HG03060 (cell line): ENCODE measurements around the gene IQCH.

Source experiments
- ATAC-seq: cut with Tn5 transposase; IDR thresholded peaks from one replicate; pipeline ENCODE4 v1.9.1; 2021; ENCODE audit warnings: low read depth, moderate number of reproducible peaks; ENCODE audit not compliant: unreplicated experiment

Gene IQCH

GRCh38 chr15:67385971-67386370, 131.4 kb downstream of the IQCH start:
- no peak for ATAC-seq

GRCh38 chr15:67386947-67387346, 132.4 kb downstream of the IQCH start:
- ATAC-seq = no peak

- ATAC-seq = no peak
Measured at GRCh38 chr15:67389975-67390374, 135.4 kb downstream of the IQCH start.

- ATAC-seq = no peak
Measured at GRCh38 chr15:67394873-67395639, 140.5 kb downstream of the IQCH start.

- ATAC-seq = no peak
Measured at GRCh38 chr15:67396114-67396513, 141.5 kb downstream of the IQCH start.

- ATAC-seq = no peak
Measured at GRCh38 chr15:67397139-67397538, 142.6 kb downstream of the IQCH start.

- ATAC-seq = no peak
Measured at GRCh38 chr15:67399925-67400324, 145.3 kb downstream of the IQCH start.

GRCh38 chr15:67400890-67401289, 146.3 kb downstream of the IQCH start:
- ATAC-seq = no peak

GRCh38 chr15:67401336-67401735, 146.8 kb downstream of the IQCH start:
- no peak for ATAC-seq

- no peak for ATAC-seq
Measured at GRCh38 chr15:67403428-67404154, 149.0 kb downstream of the IQCH start.

GRCh38 chr15:67405208-67406191, 150.9 kb downstream of the IQCH start:
- no peak for ATAC-seq

- no peak for ATAC-seq
Measured at GRCh38 chr15:67406257-67406861, 151.8 kb downstream of the IQCH start.

- ATAC-seq = no peak
Measured at GRCh38 chr15:67407786-67408185, 153.2 kb downstream of the IQCH start.

GRCh38 chr15:67409175-67409574, 154.6 kb downstream of the IQCH start:
- ATAC-seq = no peak

- ATAC-seq = no peak
Measured at GRCh38 chr15:67411486-67411885, 156.9 kb downstream of the IQCH start.

- no peak for ATAC-seq
Measured at GRCh38 chr15:67413770-67414390, 159.3 kb downstream of the IQCH start.

- no peak for ATAC-seq
Measured at GRCh38 chr15:67415181-67415580, 160.6 kb downstream of the IQCH start.

- ATAC-seq = no peak
Measured at GRCh38 chr15:67416891-67417290, 162.3 kb downstream of the IQCH start.

GRCh38 chr15:67419705-67420104, 165.1 kb downstream of the IQCH start:
- no peak for ATAC-seq

GRCh38 chr15:67420137-67420536, 165.6 kb downstream of the IQCH start:
- ATAC-seq = no peak
